A673 (cell line): ENCODE results near the gene NPEPL1.

Experiments used
- EZH2 ChIP-seq: fragments of 200-600 bp; sonication (generic); IDR thresholded peaks from 2 replicates; pipeline ENCODE4 v1.6.1; 2017; ENCODE audit warnings: borderline replicate concordance, low read depth, mild to moderate bottlenecking, mixed read lengths, antibody characterized with exemption, low read length; ENCODE audit not compliant: poor library complexity, severe bottlenecking
- TF ChIP-seq, protein P1 (sequence below): fragments of 300-800, 200-600 bp; sonication (generic); conservative IDR thresholded peaks from 2 replicates; pipeline ENCODE4 v1.5.1; 2017; ENCODE audit warnings: low read depth, mild to moderate bottlenecking, antibody characterized with exemption, low read length, moderate library complexity, mixed read lengths

DNA sequence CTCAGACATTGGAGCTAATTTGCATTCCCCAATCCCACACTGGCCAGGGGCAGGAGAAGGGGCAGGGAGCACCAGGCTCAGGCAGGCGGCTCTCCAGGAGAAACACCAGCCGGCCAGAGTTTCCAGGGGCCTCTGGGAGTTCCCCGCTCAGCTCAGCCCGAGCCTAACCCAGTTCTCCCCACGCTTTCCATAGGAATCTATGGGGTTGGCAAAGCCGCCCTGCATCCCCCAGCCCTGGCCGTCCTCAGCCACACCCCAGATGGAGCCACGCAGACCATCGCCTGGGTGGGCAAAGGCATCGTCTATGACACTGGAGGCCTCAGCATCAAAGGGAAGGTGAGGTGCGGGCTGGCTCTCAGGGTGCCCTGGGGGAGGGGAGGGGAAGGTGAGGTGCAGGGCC is 8.2 kb downstream of the NPEPL1 start:
- TF ChIP-seq, protein P1, sequence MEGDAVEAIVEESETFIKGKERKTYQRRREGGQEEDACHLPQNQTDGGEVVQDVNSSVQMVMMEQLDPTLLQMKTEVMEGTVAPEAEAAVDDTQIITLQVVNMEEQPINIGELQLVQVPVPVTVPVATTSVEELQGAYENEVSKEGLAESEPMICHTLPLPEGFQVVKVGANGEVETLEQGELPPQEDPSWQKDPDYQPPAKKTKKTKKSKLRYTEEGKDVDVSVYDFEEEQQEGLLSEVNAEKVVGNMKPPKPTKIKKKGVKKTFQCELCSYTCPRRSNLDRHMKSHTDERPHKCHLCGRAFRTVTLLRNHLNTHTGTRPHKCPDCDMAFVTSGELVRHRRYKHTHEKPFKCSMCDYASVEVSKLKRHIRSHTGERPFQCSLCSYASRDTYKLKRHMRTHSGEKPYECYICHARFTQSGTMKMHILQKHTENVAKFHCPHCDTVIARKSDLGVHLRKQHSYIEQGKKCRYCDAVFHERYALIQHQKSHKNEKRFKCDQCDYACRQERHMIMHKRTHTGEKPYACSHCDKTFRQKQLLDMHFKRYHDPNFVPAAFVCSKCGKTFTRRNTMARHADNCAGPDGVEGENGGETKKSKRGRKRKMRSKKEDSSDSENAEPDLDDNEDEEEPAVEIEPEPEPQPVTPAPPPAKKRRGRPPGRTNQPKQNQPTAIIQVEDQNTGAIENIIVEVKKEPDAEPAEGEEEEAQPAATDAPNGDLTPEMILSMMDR, result no peak
- no peak for TF ChIP-seq EZH2
